Fibroblast of pulmonary artery (primary cell): ENCODE data around the gene LIN9.

Experiments
- DNase-seq: peaks from one replicate; pipeline ENCODE4 v3.0.0-alpha.2; 2010; ENCODE audit warnings: low read depth
- H3K4me3 ChIP-seq: replicated peaks from 2 replicates; pipeline ENCODE4 v1.5.1; 2011; ENCODE audit warnings: low read depth, mild to moderate bottlenecking, control low read depth, low read length, moderate library complexity
- CTCF ChIP-seq: IDR thresholded peaks from 2 replicates; pipeline ENCODE4 v1.5.1; 2011; ENCODE audit warnings: mild to moderate bottlenecking, control low read depth, low read length, inconsistent platforms; ENCODE audit errors: missing control alignments

Gene LIN9

GRCh38 chr1:226233293-226233692 is 75.7 kb downstream of the LIN9 start:
- no peak for TF ChIP-seq CTCF
- no peak for DNase-seq
- no peak overlapping the region for H3K4me3 ChIP-seq

- no peak for TF ChIP-seq CTCF
- DNase-seq, result no peak
- no peak overlapping the region for H3K4me3 ChIP-seq
Observed at GRCh38 chr1:226226601-226227000, 82.4 kb downstream of the LIN9 start.

- H3K4me3 ChIP-seq, result peak overlapping the region; percentile 50
- TF ChIP-seq CTCF, result no peak
- DNase-seq, result peak; percentile 10
Observed at GRCh38 chr1:226223786-226224244, 85.1 kb downstream of the LIN9 start.

- no peak for DNase-seq
- peak within 1 kb of the TSS; percentile 50 for H3K4me3 ChIP-seq
- TF ChIP-seq CTCF, result no peak
Observed at GRCh38 chr1:226223157-226223785, 85.7 kb downstream of the LIN9 start, which contains the start of gene MIXL1. Gene MIXL1, plus strand, starts transcription at chr1:226223664. Its CDS starts 18 bp downstream, at chr1:226223682.

GRCh38 chr1:226222686-226223085 is 86.3 kb downstream of the LIN9 start:
- no peak for TF ChIP-seq CTCF
- no peak for DNase-seq
- no peak overlapping the region for H3K4me3 ChIP-seq

- TF ChIP-seq CTCF, result no peak
- no peak overlapping the region for H3K4me3 ChIP-seq
- no peak for DNase-seq
Observed at GRCh38 chr1:226220473-226221189, 88.3 kb downstream of the LIN9 start.

- DNase-seq, result peak; percentile 25
- H3K4me3 ChIP-seq, result no peak overlapping the region
- TF ChIP-seq CTCF, result no peak
Observed at GRCh38 chr1:226217273-226217672, 91.7 kb downstream of the LIN9 start.
